Measurements from ENCODE around the gene CACNA1E. TPM values are rescaled to one million over a fixed set of nuclear protein-coding genes. Genes with fewer than 3 reads are reported as not detected.

The CACNA1E gene
- total RNA-seq, 6 experiments from 2014 or later, result not detected

GRCh38 chr1:181754103-181754502, 270.8 kb downstream of the CACNA1E start:
- no peak overlapping the region for H3K27ac Mint-ChIP-seq
- no peak for DNase-seq
- no peaks in the 10 kb centered on the region for H3K36me3 Mint-ChIP-seq (ENCODE audit: low read depth)
- no peaks in the 10 kb centered on the region for H3K4me1 Mint-ChIP-seq (ENCODE audit: low read depth)
- H3K9me3 Mint-ChIP-seq, result peaks cover 76% of the 10 kb centered on the region
- no peak overlapping the region for H3K4me3 Mint-ChIP-seq
- peaks cover 2% of the 10 kb centered on the region; the same call in 1 of the 2 replicates for H3K27me3 Mint-ChIP-seq (ENCODE audit: insufficient read depth)
- no peak for TF ChIP-seq CTCF (IDR thresholded peaks at IDR 0.05)

GRCh38 chr1:181759481-181759880, 276.2 kb downstream of the CACNA1E start:
- TF ChIP-seq CTCF (IDR thresholded peaks at IDR 0.05), result no peak
- Mint-ChIP-seq H3K4me3 (no peak overlapping the region), H3K36me3 (ENCODE audit: low read depth) (no peaks in the 10 kb centered on the region), H3K27ac (no peak overlapping the region), H3K27me3 (ENCODE audit: insufficient read depth) (no peaks in the 10 kb centered on the region; the same call in 1 of the 2 replicates), H3K9me3 (peaks cover 48% of the 10 kb centered on the region), H3K4me1 (ENCODE audit: low read depth) (no peaks in the 10 kb centered on the region)
- DNase-seq, result no peak

DNA sequence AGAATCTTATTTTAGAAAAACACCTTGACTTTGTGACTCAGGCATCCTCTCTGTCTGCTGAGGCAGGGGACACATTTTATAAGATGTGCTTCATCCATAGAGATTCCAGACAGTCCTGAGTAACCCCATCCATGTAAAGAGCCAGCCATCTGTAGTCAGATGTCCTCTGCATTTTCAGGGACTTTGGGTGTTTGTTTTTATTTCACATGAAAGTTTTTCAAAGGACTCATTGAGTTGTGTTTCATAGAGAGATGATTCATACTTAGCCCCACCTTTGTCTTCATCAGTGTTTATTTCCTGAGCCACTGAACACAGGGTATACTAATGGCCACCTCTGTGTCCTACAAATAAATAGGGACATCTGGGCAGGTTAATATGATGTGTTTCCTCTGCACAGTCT, 280.4 kb downstream of the CACNA1E start:
- no peak for DNase-seq
- Mint-ChIP-seq H3K9me3 (peaks cover 39% of the 10 kb centered on the region), H3K27ac (no peak overlapping the region), H3K36me3 (ENCODE audit: low read depth) (no peaks in the 10 kb centered on the region), H3K27me3 (ENCODE audit: insufficient read depth) (no peaks in the 10 kb centered on the region; the same call in 1 of the 2 replicates), H3K4me3 (no peak overlapping the region), H3K4me1 (ENCODE audit: low read depth) (no peaks in the 10 kb centered on the region)
- TF ChIP-seq CTCF (IDR thresholded peaks at IDR 0.05), result no peak

- no peak for DNase-seq
- H3K4me1 Mint-ChIP-seq (ENCODE audit: low read depth), result no peaks in the 10 kb centered on the region
- H3K4me3 Mint-ChIP-seq, result no peak overlapping the region
- no peak overlapping the region for H3K27ac Mint-ChIP-seq
- no peak for TF ChIP-seq CTCF (IDR thresholded peaks at IDR 0.05)
- H3K36me3 Mint-ChIP-seq (ENCODE audit: low read depth), result no peaks in the 10 kb centered on the region
- H3K27me3 Mint-ChIP-seq (ENCODE audit: insufficient read depth), result no peaks in the 10 kb centered on the region; the same call in 1 of the 2 replicates
- H3K9me3 Mint-ChIP-seq, result peaks cover 51% of the 10 kb centered on the region
Measured at GRCh38 chr1:181765451-181766026, 282.2 kb downstream of the CACNA1E start.

DNA sequence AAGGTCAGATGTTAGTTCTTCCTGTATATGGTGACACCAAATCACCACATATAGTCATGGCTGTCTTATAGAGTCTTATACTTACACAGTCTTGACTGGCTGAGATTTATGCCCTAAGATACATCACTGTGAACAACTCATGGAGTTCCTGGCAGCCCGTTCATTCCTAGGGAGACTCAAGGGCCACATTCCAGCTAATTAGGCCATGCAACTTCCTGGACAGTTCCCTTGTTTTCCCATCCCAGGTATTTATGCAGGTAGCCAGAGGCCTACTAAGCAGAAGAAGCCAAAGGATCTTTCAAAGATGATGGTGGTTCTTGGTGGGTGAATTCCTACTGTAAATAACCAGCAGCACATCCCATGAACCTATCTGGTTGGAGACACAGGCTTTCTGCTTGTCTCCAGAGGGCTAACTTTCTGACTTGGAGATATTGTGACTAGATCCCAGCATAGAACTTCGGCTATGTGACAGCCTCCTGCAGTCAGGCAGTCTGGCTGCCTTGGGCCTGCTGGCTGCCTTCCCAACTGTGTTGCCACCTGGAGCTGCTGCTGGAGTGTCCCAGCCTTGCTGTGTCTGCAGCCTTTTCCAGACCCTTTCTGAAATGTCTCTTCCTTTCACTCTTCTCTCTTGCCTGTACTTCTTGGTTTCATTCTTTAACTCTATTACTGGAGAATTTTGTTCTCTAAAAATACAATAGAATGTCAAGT, 283.8 kb downstream of the CACNA1E start:
- Mint-ChIP-seq H3K4me3 (no peak overlapping the region), H3K9me3 (peaks cover 65% of the 10 kb centered on the region), H3K4me1 (ENCODE audit: low read depth) (no peaks in the 10 kb centered on the region), H3K27me3 (ENCODE audit: insufficient read depth) (no peaks in the 10 kb centered on the region; the same call in 1 of the 2 replicates), H3K36me3 (ENCODE audit: low read depth) (no peaks in the 10 kb centered on the region), H3K27ac (no peak overlapping the region)
- no peak for DNase-seq
- no peak for TF ChIP-seq CTCF (IDR thresholded peaks at IDR 0.05)
